CD4-positive, CD25-positive, alpha-beta regulatory T cell (primary cell): ENCODE measurements around the gene ZNF311. TPM values are rescaled to one million over a fixed set of nuclear protein-coding genes. Genes with fewer than 3 reads are reported as not detected.

Experiments
- ATAC-seq, 2 donors: fragments of 150-1000 bp; cut with Tn5 transposase; one replicate each; pipeline ENCODE4 v1.10.0; 2021; ENCODE audit warnings: low read depth in 2 of 2, moderate number of reproducible peaks in 2 of 2, moderate library complexity in 1 of 2
- DNase-seq, 3 donors: peaks; one replicate each; pipeline versions ENCODE4 v3.0.0 to v3.0.0-alpha.2; 2012 to 2022; ENCODE audit warnings: mixed read lengths in 1 of 3
- H3K27ac ChIP-seq: one replicate; pipeline ENCODE4 v1.7.0; 2013; ENCODE audit warnings: mild to moderate bottlenecking, low read length; ENCODE audit not compliant: insufficient read depth, poor library complexity, severe bottlenecking
- H3K27me3 ChIP-seq: one replicate; pipeline ENCODE4 v1.7.0; 2013; ENCODE audit warnings: low read length; ENCODE audit not compliant: control insufficient read depth, insufficient read depth
- H3K36me3 ChIP-seq: one replicate; pipeline ENCODE4 v1.7.0; 2013; ENCODE audit warnings: mild to moderate bottlenecking, low read length, moderate library complexity; ENCODE audit not compliant: control insufficient read depth, insufficient read depth
- H3K4me1 ChIP-seq: 2 replicates; pipeline ENCODE4 v1.7.0; 2013; ENCODE audit warnings: mild to moderate bottlenecking, low read length; ENCODE audit not compliant: insufficient read depth, control insufficient read depth, poor library complexity, severe bottlenecking
- H3K4me3 ChIP-seq: one replicate; pipeline ENCODE4 v1.7.0; 2013; ENCODE audit warnings: low read depth, mild to moderate bottlenecking, low read length, moderate library complexity
- H3K9me3 ChIP-seq, 2 experiments: 1 replicate in 1 of 2; 2 replicates in 1 of 2; pipeline ENCODE4 v1.7.0; 2013; ENCODE audit warnings: low read length in 2 of 2, mild to moderate bottlenecking in 1 of 2, moderate library complexity in 1 of 2; ENCODE audit not compliant: control insufficient read depth in 2 of 2
- H3K27ac Mint-ChIP-seq, 3 donors: one replicate each; pipeline ENCODE4 v1.8.0; 2020 to 2022; ENCODE audit warnings: mild to moderate bottlenecking in 3 of 3, mixed read lengths in 3 of 3, moderate library complexity in 2 of 3
- H3K27me3 Mint-ChIP-seq: one replicate; pipeline ENCODE4 v1.8.0; 2022; ENCODE audit warnings: mild to moderate bottlenecking, mixed read lengths
- H3K36me3 Mint-ChIP-seq: one replicate; pipeline ENCODE4 v1.8.0; 2020; ENCODE audit warnings: mixed read lengths
- H3K4me1 Mint-ChIP-seq, 4 donors: one replicate each; pipeline ENCODE4 v1.8.0; 2020 to 2022; ENCODE audit warnings: mixed read lengths in 4 of 4, mild to moderate bottlenecking in 1 of 4
- H3K4me3 Mint-ChIP-seq, 4 donors: one replicate each; pipeline ENCODE4 v1.8.0; 2020 to 2022; ENCODE audit warnings: mild to moderate bottlenecking in 4 of 4, mixed read lengths in 4 of 4, moderate library complexity in 3 of 4
- H3K9me3 Mint-ChIP-seq, 7 donors: one replicate each; pipeline ENCODE4 v1.8.0; 2020 to 2022; ENCODE audit warnings: mixed read lengths in 7 of 7, mild to moderate bottlenecking in 3 of 7, moderate library complexity in 2 of 7
- polyA plus RNA-seq, 4 donors: library from polyadenylated mRNA; unstranded; fragments of 300-500 nt; fragmentation: Illumina TruSeq; gene quantifications; one replicate each; pipeline ENCODE4 v1.2.3, GENCODE V29; 2021
- total RNA-seq: library from RNA; stranded (reverse); gene quantifications from one replicate; pipeline ENCODE4 v1.2.3, GENCODE V29; 2022

ZNF311 gene
- total RNA-seq (not detected), polyA plus RNA-seq (under 1 TPM in 2 of 4 donors, not detected in 2; 0.13 to 0.54 TPM)

- peaks cover 63% of the 10 kb centered on the region for H3K27me3 Mint-ChIP-seq
- Histone ChIP-seq H3K27ac (no peak within 1 kb of the TSS), H3K4me1 (peaks cover 5% of the 10 kb centered on the region), H3K27me3 (peaks cover 28% of the 10 kb centered on the region), H3K9me3 (no peaks in the 10 kb centered on the region), H3K4me3 (peak within 1 kb of the TSS; percentile 55), H3K36me3 (no peaks in the 10 kb centered on the region)
- H3K4me3 Mint-ChIP-seq, result peak within 1 kb of the TSS; percentile 48 to 93 (median 76)
- no peaks in the 10 kb centered on the region for H3K36me3 Mint-ChIP-seq
- peaks cover 5 to 19% (median 10%) of the 10 kb centered on the region in 4 donors for H3K4me1 Mint-ChIP-seq
- ATAC-seq (peak; percentile 52 to 59), DNase-seq (peak in 1 of 3 donors; percentile 89)
- H3K27ac Mint-ChIP-seq, result peak within 1 kb of the TSS; percentile 37 to 56 (median 46)
- peaks cover 0 to 4% (median 3%) of the 10 kb centered on the region in 7 donors for H3K9me3 Mint-ChIP-seq
These were observed at the start of gene ZNF311 for GRCh38 chr6:29005183-29005885. ZNF311 (minus strand) TSS chr6:29005315; CDS start chr6:29003954, 1,361 bp downstream.

GRCh38 chr6:29051680-29052079 lies 46.6 kb upstream of the ZNF311 start:
- H3K27me3 ChIP-seq, result peaks cover 9% of the 10 kb centered on the region
- Mint-ChIP-seq H3K27ac (no peak overlapping the region), H3K4me3 (no peak overlapping the region), H3K36me3 (no peaks in the 10 kb centered on the region), H3K27me3 (peaks cover 30% of the 10 kb centered on the region), H3K4me1 (no peaks in the 10 kb centered on the region), H3K9me3 (peaks cover 0 to 5% (median 0%) of the 10 kb centered on the region in 7 donors)
- DNase-seq, result no peak
- no peaks in the 10 kb centered on the region for H3K9me3 ChIP-seq
- H3K4me1 ChIP-seq, result no peaks in the 10 kb centered on the region
- ATAC-seq, result no peak
- no peaks in the 10 kb centered on the region for H3K36me3 ChIP-seq
- no peak overlapping the region for H3K4me3 ChIP-seq
- H3K27ac ChIP-seq, result no peak overlapping the region

- H3K4me1 Mint-ChIP-seq, result no peaks in the 10 kb centered on the region
- DNase-seq, result no peak
- no peak within 1 kb of the TSS for H3K4me3 ChIP-seq
- peaks cover 0 to 4% (median 3%) of the 10 kb centered on the region in 7 donors for H3K9me3 Mint-ChIP-seq
- H3K27ac Mint-ChIP-seq, result peak within 1 kb of the TSS in 1 of 3 donors; percentile 4
- H3K27me3 ChIP-seq, result peaks cover 25% of the 10 kb centered on the region
- peaks cover 30% of the 10 kb centered on the region for H3K27me3 Mint-ChIP-seq
- no peaks in the 10 kb centered on the region for H3K36me3 Mint-ChIP-seq
- H3K4me1 ChIP-seq, result no peaks in the 10 kb centered on the region
- H3K9me3 ChIP-seq, result peaks cover 4 to 9% of the 10 kb centered on the region in 2 experiments
- H3K27ac ChIP-seq, result no peak within 1 kb of the TSS
- ATAC-seq, result no peak
- no peaks in the 10 kb centered on the region for H3K36me3 ChIP-seq
- no peak within 1 kb of the TSS for H3K4me3 Mint-ChIP-seq
These were observed 40.0 kb upstream of the ZNF311 start, which contains the start of gene OR2W1 for GRCh38 chr6:29045075-29045474. OR2W1 (minus strand) TSS chr6:29045175; CDS start chr6:29045175, 0 bp downstream.

- no peak overlapping the region for H3K27ac ChIP-seq
- H3K27me3 ChIP-seq, result peaks cover 6% of the 10 kb centered on the region
- no peaks in the 10 kb centered on the region for H3K9me3 ChIP-seq
- Mint-ChIP-seq H3K27me3 (peaks cover 5% of the 10 kb centered on the region), H3K9me3 (no peaks in the 10 kb centered on the region), H3K4me1 (no peaks in the 10 kb centered on the region), H3K27ac (no peak overlapping the region), H3K4me3 (no peak overlapping the region), H3K36me3 (no peaks in the 10 kb centered on the region)
- ATAC-seq (no peak), DNase-seq (no peak)
- no peaks in the 10 kb centered on the region for H3K4me1 ChIP-seq
- H3K4me3 ChIP-seq, result no peak overlapping the region
- H3K36me3 ChIP-seq, result no peaks in the 10 kb centered on the region
These were observed 30.8 kb upstream of the ZNF311 start for GRCh38 chr6:29035951-29036350.

- no peaks in the 10 kb centered on the region for H3K4me1 ChIP-seq
- ATAC-seq (no peak), DNase-seq (no peak)
- no peaks in the 10 kb centered on the region for H3K36me3 Mint-ChIP-seq
- no peak overlapping the region for H3K4me3 Mint-ChIP-seq
- H3K27ac ChIP-seq, result no peak overlapping the region
- no peaks in the 10 kb centered on the region for H3K36me3 ChIP-seq
- peaks cover 10% of the 10 kb centered on the region for H3K27me3 ChIP-seq
- H3K9me3 Mint-ChIP-seq, result peaks cover 0 to 2% (median 0%) of the 10 kb centered on the region in 7 donors
- H3K27me3 Mint-ChIP-seq, result peaks cover 18% of the 10 kb centered on the region
- no peaks in the 10 kb centered on the region for H3K9me3 ChIP-seq
- H3K4me3 ChIP-seq, result no peak overlapping the region
- no peaks in the 10 kb centered on the region for H3K4me1 Mint-ChIP-seq
- no peak overlapping the region for H3K27ac Mint-ChIP-seq
These were observed 23.7 kb upstream of the ZNF311 start for GRCh38 chr6:29028821-29029220.

GRCh38 chr6:29025927-29026585 lies 20.9 kb upstream of the ZNF311 start:
- Mint-ChIP-seq H3K4me1 (no peaks in the 10 kb centered on the region), H3K9me3 (peaks cover 0 to 4% (median 0%) of the 10 kb centered on the region in 7 donors), H3K27ac (no peak overlapping the region), H3K27me3 (peaks cover 27% of the 10 kb centered on the region), H3K36me3 (no peaks in the 10 kb centered on the region), H3K4me3 (no peak overlapping the region)
- ATAC-seq, result no peak
- no peak overlapping the region for H3K4me3 ChIP-seq
- no peaks in the 10 kb centered on the region for H3K36me3 ChIP-seq
- no peaks in the 10 kb centered on the region for H3K9me3 ChIP-seq
- no peaks in the 10 kb centered on the region for H3K4me1 ChIP-seq
- no peak overlapping the region for H3K27ac ChIP-seq
- DNase-seq, result no peak
- peaks cover 17% of the 10 kb centered on the region for H3K27me3 ChIP-seq

- Histone ChIP-seq H3K4me1 (peaks cover 2% of the 10 kb centered on the region), H3K27ac (no peak overlapping the region), H3K36me3 (no peaks in the 10 kb centered on the region), H3K9me3 (no peaks in the 10 kb centered on the region), H3K27me3 (peaks cover 13% of the 10 kb centered on the region), H3K4me3 (no peak overlapping the region)
- peaks cover 0 to 10% (median 3%) of the 10 kb centered on the region in 4 donors for H3K4me1 Mint-ChIP-seq
- H3K9me3 Mint-ChIP-seq, result peaks cover 0 to 3% (median 0%) of the 10 kb centered on the region in 7 donors
- H3K27me3 Mint-ChIP-seq, result peaks cover 33% of the 10 kb centered on the region
- ATAC-seq (no peak), DNase-seq (no peak)
- H3K27ac Mint-ChIP-seq, result no peak overlapping the region
- no peaks in the 10 kb centered on the region for H3K36me3 Mint-ChIP-seq
- H3K4me3 Mint-ChIP-seq, result no peak overlapping the region
These were observed 16.3 kb upstream of the ZNF311 start for GRCh38 chr6:29021434-29021833.
